ENCODE data around the gene ST3GAL3.

The ST3GAL3 gene

DNA sequence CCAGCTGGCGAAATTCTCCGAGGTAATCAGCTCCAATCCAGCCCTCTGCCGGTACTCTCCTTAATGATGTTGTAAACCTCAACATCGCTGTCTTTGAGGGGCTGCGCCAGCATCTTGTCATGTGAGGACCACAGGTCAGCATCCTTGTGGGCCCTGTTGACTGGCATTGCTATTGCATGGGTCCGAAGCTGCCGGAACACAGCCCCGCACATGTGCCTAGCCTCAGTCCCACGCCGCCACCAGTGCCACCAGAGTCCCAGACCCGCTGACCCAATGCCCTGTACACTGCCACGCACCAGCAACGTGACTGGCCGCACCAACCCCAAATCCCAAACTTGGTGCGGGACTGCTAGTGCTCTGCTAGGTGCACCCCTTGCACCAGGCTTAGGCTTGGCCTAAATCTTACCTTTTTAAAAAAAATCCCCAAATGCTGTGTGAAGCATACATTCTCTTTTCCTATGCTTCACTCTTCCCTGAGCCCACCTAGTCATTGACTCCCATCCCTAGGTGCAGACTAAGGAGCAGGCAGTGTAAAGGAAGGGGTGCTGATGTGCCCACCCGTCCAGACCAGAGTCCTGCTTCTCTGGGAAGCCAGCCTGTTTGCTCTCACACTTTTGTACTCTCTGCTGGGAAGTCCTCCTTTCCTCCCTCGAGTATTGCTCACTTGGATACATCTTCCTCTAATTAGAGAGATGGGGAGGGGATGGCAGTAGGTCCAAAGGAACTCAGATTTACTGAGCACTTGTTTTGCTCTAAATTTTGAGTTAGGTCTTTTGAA is 144.4 kb downstream of the ST3GAL3 start:
- DNase-seq (ENCODE audit: low spot score), result no peak

DNA sequence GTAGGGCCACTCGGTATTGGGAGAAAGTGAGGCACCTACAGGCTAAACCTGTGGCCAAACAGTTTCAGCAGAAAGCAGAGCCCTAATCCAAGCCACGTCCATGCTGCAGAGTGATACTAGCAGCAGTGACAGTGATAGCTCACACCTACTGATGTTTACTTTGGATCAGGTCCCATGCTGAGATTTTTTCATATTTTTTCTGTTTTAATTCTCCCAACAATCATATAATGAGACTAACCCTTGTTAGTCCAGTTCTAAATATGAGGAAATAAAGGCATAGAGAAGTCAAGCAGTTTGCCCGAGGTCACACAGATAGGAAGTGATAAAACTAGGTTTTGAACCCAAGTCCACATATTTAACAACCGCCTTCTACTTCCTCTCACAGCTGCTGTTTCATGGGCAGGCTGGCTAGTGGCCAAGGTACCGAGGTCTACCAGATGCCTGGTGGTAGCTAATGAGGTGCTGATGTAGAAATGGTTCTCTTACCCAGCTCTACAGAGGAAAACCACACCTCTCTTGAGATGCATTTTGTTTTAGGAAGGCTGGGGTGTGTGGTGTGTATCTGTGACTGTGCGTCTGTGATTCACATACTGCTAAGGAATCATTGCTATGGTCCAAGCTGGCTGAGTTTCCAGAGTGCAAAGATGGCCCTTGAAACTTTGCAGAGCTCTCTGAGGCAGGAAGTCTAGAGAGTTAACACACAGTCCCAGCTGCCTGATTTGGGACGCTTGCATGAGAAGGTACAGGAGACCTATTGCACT is 146.0 kb downstream of the ST3GAL3 start:
- DNase-seq (ENCODE audit: low spot score), result no peak

DNA sequence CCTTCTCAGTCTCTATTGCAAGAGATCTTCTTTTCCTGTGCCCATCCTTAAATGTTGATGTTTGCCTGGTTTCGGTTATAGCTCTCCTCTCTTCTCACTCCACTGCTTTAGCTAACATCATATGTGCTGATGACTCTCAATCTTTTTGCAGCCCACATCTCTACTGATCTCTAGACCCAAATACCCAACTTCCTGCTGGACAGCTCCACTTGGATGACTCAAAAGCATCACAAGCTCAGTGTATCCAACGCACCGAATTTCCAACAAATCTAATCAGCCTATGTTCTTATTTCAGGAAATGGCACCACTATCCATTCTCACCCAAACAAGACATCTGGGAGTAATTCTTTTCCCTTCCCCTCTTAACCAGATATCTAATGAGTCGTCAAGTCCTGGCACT is 147.1 kb downstream of the ST3GAL3 start:
- DNase-seq (ENCODE audit: low spot score), result no peak

DNA sequence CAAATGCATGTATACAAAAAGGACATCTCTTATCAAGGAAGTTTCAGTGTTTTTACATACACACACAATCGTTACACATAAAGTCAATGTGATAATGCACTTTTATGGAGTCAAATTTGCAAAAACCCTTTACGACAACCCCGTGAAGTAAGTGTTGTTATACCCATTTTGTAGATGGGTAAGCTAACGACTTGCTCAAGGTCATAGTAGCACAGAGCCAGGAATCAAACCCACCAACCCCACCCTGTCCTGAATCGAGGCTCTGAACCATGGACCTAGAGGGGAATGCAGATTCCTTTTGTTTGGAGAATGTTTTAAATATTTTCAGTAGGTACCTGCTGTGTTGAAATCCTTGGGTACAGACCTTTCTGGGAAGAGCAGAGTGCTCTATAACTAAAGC is 148.9 kb downstream of the ST3GAL3 start:
- no peak for DNase-seq (ENCODE audit: low spot score)

DNA sequence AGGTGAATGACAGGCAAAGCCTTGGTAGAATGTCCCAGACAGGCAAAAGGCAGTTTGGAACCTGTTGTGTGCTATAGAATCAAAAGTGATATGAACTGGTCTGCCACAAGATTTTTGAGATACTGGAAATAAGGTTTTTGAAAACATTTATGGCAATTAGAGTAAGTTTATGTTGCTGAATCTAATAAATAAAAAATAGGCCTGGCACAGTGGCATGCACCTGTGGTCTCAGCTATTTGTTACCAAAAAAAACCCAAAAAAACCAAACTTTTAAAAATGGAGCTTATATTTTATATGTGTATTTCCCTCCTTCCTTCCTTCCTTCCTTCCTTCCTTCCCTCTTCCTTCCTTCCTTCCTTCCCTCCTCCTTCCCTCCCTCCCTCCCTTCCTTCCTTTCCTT is 149.8 kb downstream of the ST3GAL3 start:
- no peak for DNase-seq (ENCODE audit: low spot score)

DNA sequence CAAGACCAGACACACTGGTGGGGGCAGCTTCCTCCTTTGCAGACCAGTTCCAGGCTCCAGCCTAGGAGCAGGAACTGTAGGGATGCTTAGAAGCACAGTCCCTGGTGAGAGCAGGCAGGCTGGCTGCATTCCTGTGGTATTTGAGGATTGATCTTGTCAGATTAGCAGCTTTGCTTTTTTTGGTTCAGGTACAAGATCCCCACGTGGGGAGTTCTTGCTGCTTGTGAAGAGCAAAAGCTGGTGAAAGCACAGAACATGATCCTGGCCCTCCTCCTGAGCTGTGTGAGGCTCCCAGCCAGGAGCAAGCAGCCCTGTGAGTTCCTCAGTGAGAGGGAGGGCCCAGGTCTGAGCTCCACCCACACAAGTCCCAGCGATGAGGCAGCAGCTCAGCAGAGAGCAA is 151.0 kb downstream of the ST3GAL3 start:
- no peak for DNase-seq (ENCODE audit: low spot score)

DNA sequence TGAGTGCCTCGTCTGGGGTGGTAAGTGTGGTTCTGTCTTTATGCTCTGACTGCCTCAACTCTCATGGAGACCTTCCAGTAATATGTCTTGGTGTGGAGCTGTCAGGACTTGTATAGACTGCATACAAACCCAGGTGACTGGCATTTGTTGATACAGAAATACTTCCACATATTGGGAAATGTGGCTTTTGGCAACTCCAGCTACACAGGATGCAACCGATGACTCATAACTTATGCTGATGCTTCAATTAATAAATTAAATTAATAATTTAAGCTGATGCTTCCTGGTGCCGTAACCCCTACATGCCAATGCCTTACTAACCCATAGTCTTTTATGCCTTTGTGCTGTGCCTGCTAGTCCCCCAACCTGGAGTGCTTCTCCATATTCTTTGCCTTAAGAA is 154.0 kb downstream of the ST3GAL3 start:
- DNase-seq (ENCODE audit: low spot score), result no peak

DNA sequence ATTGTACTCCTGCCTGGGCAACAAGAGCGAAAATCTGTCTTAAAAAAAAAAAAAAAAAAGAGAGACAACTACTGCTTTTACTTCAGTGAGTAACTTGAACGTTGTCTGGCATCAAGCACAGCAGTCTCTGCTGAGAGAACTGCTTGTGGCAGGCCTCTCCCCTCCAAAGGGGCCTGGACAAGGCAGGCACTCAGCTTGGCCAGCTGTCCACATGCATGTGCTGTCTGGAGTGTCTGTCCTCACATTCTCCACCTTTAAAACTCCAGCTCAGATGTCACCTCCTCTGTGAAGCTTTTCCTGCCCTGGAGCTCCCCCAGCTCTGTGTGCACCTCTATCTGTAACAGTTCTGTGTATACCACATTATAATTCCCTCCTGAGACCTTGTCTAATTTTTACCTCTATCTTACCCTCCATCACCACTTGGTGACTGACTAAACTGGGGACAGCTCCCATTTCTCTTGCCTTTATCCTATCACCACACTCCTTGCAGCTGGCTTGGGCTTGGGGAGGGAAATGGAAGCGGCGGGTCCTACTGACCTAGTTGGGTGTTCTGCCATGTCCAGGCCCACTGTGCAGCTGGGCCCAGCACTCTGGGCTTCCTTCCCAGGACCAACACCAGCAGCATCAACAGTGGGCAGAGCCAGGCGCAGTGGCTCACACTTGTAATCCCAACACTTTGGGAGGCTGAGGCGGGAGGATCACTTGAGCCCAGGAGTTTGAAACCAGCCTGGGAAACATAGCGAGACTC is 154.8 kb downstream of the ST3GAL3 start:
- no peak for DNase-seq (ENCODE audit: low spot score)

DNA sequence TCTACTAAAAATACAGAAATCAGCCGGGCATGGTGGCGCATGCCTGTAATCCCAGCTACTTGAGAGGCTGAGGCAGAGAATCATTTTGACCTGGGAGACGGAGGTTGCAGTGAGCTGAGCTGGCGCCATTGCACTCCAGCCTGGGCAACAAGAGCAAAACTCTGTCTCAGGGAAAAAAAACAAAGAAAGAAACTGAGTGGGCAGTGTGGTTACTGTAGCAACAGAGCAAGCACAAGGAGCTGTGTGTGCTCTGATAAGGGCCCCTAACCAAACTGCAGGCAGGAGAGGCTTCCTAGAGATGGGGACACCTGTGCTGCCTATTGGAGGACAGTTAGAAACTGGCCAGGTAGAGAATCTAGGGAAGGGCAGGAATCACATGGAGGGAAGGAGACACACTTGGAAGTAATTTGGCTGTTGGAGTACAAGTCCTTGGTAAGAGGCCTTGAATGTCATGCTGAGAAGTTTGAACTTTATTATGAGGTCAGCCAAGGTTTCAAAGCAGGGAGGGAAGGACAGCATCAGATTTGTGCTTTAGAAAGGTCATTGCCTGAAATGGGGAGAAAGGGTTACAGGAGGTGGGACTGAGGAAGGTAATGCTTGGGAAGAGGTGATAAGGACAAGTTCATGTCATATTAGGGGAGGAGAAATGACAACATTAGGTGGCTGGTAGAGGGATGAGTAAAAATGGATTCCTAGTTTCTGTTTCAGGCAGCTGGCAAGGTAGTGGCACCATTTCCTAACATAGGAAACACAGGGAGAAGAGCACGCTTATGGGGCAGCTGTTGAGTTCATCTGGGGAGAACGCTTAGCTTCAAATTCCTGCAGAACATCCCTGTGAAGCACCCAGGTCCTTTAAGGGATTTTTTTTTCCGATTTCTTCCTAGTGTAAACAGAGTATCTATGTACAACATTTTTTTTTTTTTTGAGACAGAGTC is 157.0 kb downstream of the ST3GAL3 start:
- DNase-seq (ENCODE audit: low spot score), result no peak

DNA sequence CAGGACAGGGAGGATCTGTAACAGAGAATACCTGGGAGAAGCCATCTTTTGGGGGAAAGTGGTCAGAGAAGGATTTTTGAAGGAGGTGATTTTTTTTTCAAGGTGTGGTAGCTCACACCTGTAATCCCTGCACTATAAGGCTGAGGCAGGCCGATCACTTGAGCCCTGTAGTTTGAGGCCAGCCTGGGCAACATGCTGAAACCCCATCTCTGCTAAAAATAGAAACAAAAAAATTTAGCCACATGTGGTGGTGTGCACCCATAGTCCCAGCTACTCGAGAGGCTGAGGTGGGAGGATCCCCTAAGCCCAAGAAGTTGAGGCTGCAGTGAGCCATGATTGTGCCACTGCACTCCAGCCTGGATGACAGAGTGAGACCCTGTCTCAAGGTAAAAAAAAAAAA is 158.9 kb downstream of the ST3GAL3 start:
- no peak for DNase-seq (ENCODE audit: low spot score)

DNA sequence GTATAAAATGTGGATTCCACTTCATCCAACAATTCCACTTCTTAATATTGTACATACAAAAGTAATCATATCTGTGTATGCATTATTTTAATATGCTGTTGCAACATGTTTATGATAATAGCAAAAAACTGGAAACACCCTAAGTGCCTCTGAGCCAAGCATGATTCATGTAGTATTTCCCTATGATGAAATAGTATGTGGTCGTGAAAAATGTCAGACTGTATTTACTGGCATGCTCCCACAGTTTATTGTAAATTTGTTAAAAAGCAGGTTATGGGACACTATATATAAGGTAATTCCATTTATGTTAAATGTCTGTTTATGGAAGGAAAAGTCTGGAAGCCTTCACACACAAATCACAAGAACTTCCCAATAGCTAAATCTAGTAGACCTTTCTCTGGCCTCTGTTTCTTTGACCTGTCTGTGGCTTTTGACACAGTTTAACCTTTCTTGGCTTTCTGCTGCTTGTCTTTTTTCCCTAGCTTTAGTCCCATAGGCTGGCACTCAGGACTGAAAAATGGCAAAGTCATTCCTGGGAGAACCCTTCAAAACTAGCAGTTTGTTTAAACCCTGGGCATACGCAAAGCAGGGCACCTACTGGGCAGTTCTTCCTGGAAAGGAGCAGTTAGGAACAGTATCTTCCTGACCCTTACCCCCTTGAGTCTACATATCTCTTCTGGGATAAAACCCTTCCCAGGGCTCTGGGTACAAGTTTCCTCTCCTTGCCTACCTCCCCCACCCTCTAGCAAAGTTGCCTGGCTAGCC is 160.8 kb downstream of the ST3GAL3 start:
- no peak for DNase-seq (ENCODE audit: low spot score)

DNA sequence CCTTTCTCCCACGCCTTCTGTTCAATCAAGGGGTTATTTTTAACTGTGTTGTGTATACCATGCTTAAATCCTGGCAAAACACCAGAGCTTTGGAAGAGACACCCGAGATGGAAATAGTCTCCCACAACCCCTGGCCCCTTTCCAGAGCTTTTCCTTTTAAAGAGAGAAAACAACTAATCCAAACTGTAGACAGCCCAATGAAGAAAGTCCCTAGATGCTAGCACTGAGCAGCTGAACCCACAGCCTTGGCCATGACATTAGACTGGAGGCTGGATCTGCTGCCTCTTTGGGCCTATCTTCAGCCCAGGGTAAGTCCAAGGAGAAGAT is 161.4 kb downstream of the ST3GAL3 start:
- DNase-seq (ENCODE audit: low spot score), result no peak

DNA sequence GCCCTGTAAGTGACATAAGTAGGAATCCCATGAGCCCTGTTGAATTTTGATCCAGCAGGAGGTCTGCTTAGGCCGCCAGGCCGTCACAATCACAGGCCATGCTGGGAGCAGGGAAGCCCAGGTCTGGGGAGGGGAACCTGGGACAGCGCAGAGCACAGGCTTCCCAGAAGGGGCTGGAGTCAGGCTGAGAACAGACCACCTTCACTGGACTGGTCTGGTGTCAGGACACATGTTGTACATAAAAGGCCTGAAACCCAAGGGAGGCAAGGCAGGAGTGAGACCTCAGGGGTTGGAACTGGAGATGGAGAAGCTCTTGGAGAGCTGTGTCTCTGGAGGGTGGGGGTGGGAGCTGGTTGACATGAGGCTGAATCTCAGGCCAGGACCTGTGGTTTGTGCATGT is 163.0 kb downstream of the ST3GAL3 start:
- no peak for DNase-seq (ENCODE audit: low spot score)

DNA sequence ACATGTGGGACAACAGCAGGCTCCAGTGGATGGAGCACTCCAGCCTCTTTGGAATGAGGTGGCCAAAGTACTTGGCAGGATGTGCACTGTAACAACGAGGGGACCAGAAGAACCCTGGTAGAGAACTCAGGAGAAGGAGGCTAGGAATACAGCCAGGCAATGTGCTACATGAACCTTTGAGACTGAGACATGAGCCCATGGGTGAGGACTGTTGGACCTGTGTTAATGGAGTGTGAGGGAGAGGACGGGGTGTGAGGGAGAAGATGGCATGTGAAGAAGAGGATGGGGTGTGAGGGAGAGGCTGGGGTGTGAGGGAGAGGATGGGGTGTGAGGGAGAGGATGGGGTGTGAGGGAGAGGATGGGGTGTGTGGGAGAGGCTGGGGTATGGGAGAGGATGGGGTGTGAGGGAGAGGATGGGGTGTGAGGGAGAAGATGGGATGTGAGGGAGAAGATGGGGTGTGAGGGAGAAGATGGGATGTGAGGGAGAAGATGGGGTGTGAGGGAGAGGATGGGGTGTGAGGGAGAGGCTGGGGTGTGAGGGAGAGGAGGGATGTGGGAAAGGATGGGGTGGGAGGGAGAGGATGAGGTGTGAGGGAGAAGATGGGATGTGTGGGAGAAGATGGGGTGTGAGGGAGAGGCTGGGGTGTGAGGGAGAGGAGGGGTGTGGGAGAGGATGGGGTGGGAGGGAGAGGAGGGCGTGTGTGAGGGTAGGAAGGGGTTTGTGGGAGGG is 164.0 kb downstream of the ST3GAL3 start:
- no peak for DNase-seq (ENCODE audit: low spot score)

DNA sequence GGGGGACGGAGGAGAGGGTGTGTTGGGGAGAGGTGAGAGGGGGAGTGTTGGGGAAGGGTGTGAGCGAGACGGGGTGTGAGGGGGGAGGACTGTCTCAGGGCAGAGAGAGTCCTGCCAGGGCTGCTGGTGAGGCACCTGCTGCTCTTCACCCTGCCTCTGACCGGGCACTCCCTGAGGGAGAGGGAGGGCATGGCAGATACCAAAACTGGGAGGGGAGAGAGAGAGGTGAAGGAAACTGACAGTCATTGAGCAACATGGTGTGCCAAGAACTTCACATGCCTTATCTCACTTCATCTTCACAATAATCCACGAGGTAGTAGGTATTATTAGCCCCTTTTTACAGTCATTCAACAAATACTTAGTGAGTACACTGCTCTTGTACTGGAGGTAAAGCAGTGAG is 164.9 kb downstream of the ST3GAL3 start:
- no peak for DNase-seq (ENCODE audit: low spot score)

DNA sequence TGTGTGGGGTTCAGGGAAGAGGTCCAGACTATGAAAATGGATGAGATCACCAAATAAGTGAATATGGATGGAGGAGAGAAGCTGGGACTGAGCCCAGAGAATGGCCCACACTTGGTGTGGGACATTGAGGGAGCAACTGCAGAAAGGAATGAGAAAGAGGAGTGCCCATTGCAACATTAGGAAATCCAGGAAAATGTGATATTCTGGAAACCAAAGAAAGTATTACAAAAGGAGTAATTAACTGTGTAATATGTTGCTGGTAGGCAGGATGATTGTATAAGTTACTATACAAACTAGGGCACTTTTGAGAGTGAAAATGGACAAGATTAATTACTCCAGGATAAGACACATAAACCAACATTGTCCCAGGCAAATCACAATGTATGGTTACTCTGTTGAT is 166.5 kb downstream of the ST3GAL3 start:
- no peak for DNase-seq (ENCODE audit: low spot score)

DNA sequence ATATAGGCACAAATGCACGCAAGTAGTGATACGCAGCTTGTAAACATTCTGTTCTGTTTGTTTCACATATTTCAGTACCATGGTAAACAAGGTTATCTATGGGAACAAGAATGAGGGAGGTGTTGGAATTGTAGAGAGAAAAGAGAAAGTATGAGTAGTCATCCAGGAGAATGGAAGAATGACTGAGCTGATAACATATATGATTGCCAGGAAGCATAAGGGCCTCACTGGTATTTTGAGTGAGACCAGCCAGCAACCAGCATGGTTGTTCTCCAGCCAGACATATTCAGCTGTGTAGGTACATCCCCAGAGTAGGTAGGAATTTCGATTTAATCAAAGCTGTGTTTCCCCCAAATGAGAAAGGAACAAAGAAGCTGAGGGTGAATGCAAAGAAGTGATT is 167.4 kb downstream of the ST3GAL3 start:
- DNase-seq (ENCODE audit: low spot score), result no peak

DNA sequence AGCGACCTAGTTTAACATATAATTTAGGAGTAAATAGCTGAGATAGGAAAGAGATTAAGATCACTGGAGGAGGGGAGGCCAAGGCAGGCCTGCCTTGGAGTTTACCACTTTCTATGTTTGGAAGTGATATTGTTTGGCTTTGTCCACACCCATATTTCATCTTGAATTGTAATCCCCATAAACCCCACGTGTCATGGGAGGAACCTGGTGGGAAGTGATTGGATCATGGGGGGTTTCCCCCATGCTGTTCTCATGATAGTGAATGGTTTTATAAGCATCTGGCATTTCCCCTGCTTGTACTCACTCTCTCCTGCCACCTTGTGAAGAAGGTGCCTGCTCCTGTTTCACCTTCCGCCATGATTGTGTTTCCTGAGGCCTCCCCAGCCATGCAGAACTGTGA is 168.0 kb downstream of the ST3GAL3 start:
- DNase-seq (ENCODE audit: low spot score), result no peak

DNA sequence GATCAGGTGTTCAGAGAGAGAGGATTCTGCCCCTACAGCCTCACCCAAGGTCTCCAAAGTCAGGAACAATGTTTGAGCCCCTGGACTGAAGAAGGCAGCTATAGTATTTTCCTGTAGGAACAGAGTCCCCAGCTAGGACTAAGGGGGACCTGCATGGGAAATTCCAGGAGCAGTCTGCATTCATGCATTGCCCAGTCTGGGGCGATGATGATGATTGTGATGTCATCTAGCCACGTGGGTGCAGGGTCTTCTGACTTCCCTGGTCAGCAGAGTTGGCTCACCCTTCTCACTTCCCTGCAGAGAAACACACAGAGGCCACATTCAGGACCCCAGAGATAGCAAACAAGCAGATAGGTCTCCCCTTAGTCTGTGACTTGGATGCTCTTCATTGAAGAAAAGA is 169.8 kb downstream of the ST3GAL3 start:
- no peak for DNase-seq (ENCODE audit: low spot score)

DNA sequence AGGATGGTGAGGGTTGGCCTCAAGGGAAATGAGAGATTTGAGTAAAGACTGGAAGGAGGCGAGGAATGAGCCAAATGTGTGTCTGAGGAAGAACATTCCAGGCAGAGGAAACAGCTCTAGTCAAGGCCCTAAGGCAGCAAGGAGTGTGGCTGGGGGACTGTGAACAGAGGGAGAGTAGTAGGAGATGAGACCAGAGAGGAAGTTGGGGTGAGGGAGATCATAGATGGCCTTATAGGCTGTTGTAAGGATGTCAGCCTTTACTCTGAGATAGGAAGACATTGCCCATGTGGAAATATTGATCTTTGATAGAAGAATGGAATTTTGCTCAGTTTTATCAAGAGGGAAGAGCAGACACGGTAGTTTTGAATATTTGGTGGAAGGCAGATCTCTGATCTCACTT is 171.1 kb downstream of the ST3GAL3 start:
- no peak for DNase-seq (ENCODE audit: low spot score)

DNA sequence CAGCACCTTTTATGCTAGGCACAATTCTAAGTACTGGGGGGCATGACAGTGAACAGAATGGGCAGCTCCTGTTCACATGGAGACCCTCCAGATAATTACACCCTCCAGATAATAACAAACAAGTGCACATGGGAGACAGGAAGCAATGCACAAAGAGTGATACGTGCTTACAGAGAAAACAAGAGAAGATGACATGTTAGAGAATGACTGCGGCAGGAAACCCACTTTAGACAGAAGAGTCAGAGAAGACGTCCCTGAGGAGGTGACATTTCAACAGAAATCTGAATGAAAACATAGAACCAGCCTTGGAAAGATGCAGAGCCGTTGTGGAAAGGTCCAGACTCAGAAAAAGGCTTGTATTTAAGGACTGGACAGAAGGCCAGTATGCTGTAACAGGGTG is 171.5 kb downstream of the ST3GAL3 start:
- DNase-seq (ENCODE audit: low spot score), result no peak
